Measurements from ENCODE around the gene LNP1.

DNA sequence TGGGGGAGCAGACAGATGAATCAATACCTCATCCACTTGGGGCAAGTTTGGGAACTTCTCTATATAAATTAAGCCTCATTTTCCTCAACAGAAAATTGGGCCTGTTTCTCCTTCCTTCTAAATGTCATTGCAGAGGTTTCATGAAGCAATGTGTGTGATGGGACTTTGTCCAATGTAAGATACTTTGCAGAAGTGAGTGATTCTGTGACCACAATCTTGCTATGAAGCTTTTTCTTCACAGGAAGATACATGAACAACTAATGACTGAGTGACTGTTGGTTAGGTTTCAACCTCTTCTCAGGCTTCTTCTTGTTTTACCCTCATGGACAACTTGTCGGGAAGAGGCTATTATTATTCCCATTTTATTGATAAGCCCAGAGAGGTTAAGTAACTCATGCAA lies 102.1 kb downstream of the LNP1 start:
- no peak for TF ChIP-seq POLR2A (IDR thresholded peaks at IDR 0.05)
- TF ChIP-seq, protein P1, sequence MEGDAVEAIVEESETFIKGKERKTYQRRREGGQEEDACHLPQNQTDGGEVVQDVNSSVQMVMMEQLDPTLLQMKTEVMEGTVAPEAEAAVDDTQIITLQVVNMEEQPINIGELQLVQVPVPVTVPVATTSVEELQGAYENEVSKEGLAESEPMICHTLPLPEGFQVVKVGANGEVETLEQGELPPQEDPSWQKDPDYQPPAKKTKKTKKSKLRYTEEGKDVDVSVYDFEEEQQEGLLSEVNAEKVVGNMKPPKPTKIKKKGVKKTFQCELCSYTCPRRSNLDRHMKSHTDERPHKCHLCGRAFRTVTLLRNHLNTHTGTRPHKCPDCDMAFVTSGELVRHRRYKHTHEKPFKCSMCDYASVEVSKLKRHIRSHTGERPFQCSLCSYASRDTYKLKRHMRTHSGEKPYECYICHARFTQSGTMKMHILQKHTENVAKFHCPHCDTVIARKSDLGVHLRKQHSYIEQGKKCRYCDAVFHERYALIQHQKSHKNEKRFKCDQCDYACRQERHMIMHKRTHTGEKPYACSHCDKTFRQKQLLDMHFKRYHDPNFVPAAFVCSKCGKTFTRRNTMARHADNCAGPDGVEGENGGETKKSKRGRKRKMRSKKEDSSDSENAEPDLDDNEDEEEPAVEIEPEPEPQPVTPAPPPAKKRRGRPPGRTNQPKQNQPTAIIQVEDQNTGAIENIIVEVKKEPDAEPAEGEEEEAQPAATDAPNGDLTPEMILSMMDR (IDR thresholded peaks at IDR 0.05 in 8 of 11, conservative IDR thresholded peaks at IDR 0.05 in 3 of 11), result no peak

All from spleen (tissue), 7 donors.